ENCODE results near the gene VPS50. TPM values are rescaled to one million over a fixed set of nuclear protein-coding genes. Genes with fewer than 3 reads are reported as not detected.

The VPS50 gene
- total and polyA plus RNA-seq, 2 experiments from 2014 or later: 11.9 to 30.9 TPM

DNA sequence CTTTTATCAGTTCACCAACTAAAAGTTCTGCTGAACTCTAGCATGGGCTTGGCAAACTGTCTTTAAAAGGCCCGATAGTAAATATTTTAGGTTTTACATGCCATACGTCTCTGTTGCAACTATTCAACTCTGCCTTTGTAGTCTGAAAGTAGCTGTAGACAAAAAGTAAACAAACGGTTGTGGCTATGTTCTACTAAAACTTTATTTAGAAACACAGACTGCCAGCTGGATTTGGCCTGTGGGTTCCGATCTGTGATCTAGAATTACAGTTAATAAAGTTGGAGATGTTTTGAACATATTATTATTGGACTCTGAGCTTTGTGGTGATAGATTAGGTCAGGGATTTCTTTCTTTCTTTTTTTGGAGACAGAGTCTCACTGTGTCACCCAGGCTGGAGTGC, 33.1 kb downstream of the VPS50 start:
- no peak overlapping the region for H3K4me3 ChIP-seq
- no peaks in the 10 kb centered on the region for H3K4me1 ChIP-seq (ENCODE audit: insufficient read depth)
- no peaks in the 10 kb centered on the region for H4K20me1 ChIP-seq (ENCODE audit: insufficient read depth)
- in situ Hi-C loops (cut with MboI): no loop called here
- no peak for DNase-seq
- no peak overlapping the region for H2AFZ ChIP-seq
- H3K27ac ChIP-seq: no peak overlapping the region
- H3K4me2 ChIP-seq (ENCODE audit: unreplicated experiment): no peak overlapping the region
- no peaks in the 10 kb centered on the region; the same call in 1 of the 2 replicates for H3K36me3 ChIP-seq (ENCODE audit: low read depth)
- no peaks in the 10 kb centered on the region for H3K79me2 ChIP-seq (ENCODE audit: insufficient read depth)
- H3K27me3 ChIP-seq (replicated peaks; ENCODE audit: insufficient read depth): no peaks in the 10 kb centered on the region
- H3K9me3 ChIP-seq (ENCODE audit: low read depth): no peaks in the 10 kb centered on the region
- no peaks in the 10 kb centered on the region for H3K9me2 ChIP-seq (ENCODE audit: insufficient read depth)
- H3K9ac ChIP-seq: no peak overlapping the region
- WGBS, 2 experiments (ENCODE audit: low coverage in 1 of 2, low lambda C conversion rate in 2 of 2, missing lambda C conversion rate in 2 of 2): 96% methylated on average over 4 of the region's 4 CpGs
- H3F3A ChIP-seq (ENCODE audit: insufficient read depth): no peaks in the 10 kb centered on the region
- TF ChIP-seq EZH2 (IDR thresholded peaks at IDR 0.05; ENCODE audit: insufficient read depth, poor library complexity, severe bottlenecking) (no peak), EZH2phosphoT487 (IDR thresholded peaks at IDR 0.05; ENCODE audit: insufficient read depth, low read depth) (no peak)

GRCh38 chr7:93279541-93279940, 47.4 kb downstream of the VPS50 start:
- no peaks in the 10 kb centered on the region for H3K9me3 ChIP-seq (ENCODE audit: low read depth)
- H3K36me3 ChIP-seq (ENCODE audit: low read depth): 0 out of 2 replicates have a peak, but pooled peaks cover 4% of the 10 kb centered on the region
- no peak overlapping the region for H3K4me2 ChIP-seq (ENCODE audit: unreplicated experiment)
- in situ Hi-C loops (cut with MboI): no loop called here
- H3K4me1 ChIP-seq (ENCODE audit: insufficient read depth): peaks cover 5% of the 10 kb centered on the region; the same call in 1 of the 2 replicates
- no peaks in the 10 kb centered on the region; the same call in 1 of the 2 replicates for H3F3A ChIP-seq (ENCODE audit: insufficient read depth)
- no peak overlapping the region for H3K27ac ChIP-seq
- WGBS, 2 experiments (ENCODE audit: low coverage in 1 of 2, low lambda C conversion rate in 2 of 2, missing lambda C conversion rate in 2 of 2): 100% methylated on average over 1 of the region's 1 CpG
- peak; percentile 2 for DNase-seq
- no peak overlapping the region for H3K4me3 ChIP-seq
- H3K27me3 ChIP-seq (replicated peaks; ENCODE audit: insufficient read depth): no peaks in the 10 kb centered on the region
- TF ChIP-seq EZH2 (IDR thresholded peaks at IDR 0.05; ENCODE audit: insufficient read depth, poor library complexity, severe bottlenecking) (no peak), EZH2phosphoT487 (IDR thresholded peaks at IDR 0.05; ENCODE audit: insufficient read depth, low read depth) (no peak)
- no peaks in the 10 kb centered on the region for H3K79me2 ChIP-seq (ENCODE audit: insufficient read depth)
- H2AFZ ChIP-seq: no peak overlapping the region
- H3K9ac ChIP-seq: no peak overlapping the region
- H4K20me1 ChIP-seq (ENCODE audit: insufficient read depth): no peaks in the 10 kb centered on the region
- no peaks in the 10 kb centered on the region for H3K9me2 ChIP-seq (ENCODE audit: insufficient read depth)

GRCh38 chr7:93284908-93285307, 52.7 kb downstream of the VPS50 start:
- Histone ChIP-seq H3K4me1 (ENCODE audit: insufficient read depth) (no peaks in the 10 kb centered on the region), H3K79me2 (ENCODE audit: insufficient read depth) (no peaks in the 10 kb centered on the region), H3K4me2 (ENCODE audit: unreplicated experiment) (no peak overlapping the region), H3K27ac (no peak overlapping the region), H3K4me3 (no peak overlapping the region), H4K20me1 (ENCODE audit: insufficient read depth) (no peaks in the 10 kb centered on the region), H3K27me3 (replicated peaks; ENCODE audit: insufficient read depth) (no peaks in the 10 kb centered on the region), H2AFZ (no peak overlapping the region), H3F3A (ENCODE audit: insufficient read depth) (no peaks in the 10 kb centered on the region), H3K9me2 (ENCODE audit: insufficient read depth) (no peaks in the 10 kb centered on the region), H3K9me3 (ENCODE audit: low read depth) (no peaks in the 10 kb centered on the region), H3K36me3 (ENCODE audit: low read depth) (no peaks in the 10 kb centered on the region), H3K9ac (no peak overlapping the region)
- in situ Hi-C loops (cut with MboI): no loop called here
- WGBS, 2 experiments (ENCODE audit: low coverage in 1 of 2, low lambda C conversion rate in 2 of 2, missing lambda C conversion rate in 2 of 2): 0 to 12% methylated on average over 1 of the region's 1 CpG
- no peak for DNase-seq
- TF ChIP-seq EZH2phosphoT487 (IDR thresholded peaks at IDR 0.05; ENCODE audit: insufficient read depth, low read depth) (no peak), EZH2 (IDR thresholded peaks at IDR 0.05; ENCODE audit: insufficient read depth, poor library complexity, severe bottlenecking) (no peak)

DNA sequence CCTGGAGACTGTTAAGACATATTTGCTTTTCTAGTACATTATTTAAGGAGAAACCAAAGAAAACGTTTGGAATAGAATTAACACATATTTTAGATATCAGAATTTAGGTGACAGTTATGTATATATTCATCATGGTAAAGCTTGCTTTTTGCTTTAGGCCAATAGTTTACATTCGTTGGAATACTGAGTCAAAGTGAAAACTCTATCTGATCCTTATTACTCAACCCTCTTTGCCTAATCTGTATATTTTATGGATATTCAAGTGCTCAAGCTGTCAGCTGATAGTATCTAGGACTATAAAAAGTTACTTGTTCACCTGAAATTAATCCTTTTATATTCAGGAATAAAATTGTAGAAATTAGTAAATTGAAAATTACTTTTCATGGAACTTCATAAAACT, 61.1 kb downstream of the VPS50 start:
- Histone ChIP-seq H3K36me3 (ENCODE audit: low read depth) (no peaks in the 10 kb centered on the region), H3K27ac (no peak overlapping the region), H3K9me2 (ENCODE audit: insufficient read depth) (no peaks in the 10 kb centered on the region), H2AFZ (no peak overlapping the region), H3K9ac (no peak overlapping the region), H3K79me2 (ENCODE audit: insufficient read depth) (no peaks in the 10 kb centered on the region), H3K4me2 (ENCODE audit: unreplicated experiment) (no peak overlapping the region), H4K20me1 (ENCODE audit: insufficient read depth) (no peaks in the 10 kb centered on the region), H3K4me3 (no peak overlapping the region), H3K9me3 (ENCODE audit: low read depth) (no peaks in the 10 kb centered on the region), H3F3A (ENCODE audit: insufficient read depth) (peaks cover under 1% of the 10 kb centered on the region; the same call in 1 of the 2 replicates), H3K27me3 (replicated peaks; ENCODE audit: insufficient read depth) (no peaks in the 10 kb centered on the region), H3K4me1 (ENCODE audit: insufficient read depth) (peaks cover 2% of the 10 kb centered on the region)
- no peak for TF ChIP-seq EZH2phosphoT487 (IDR thresholded peaks at IDR 0.05; ENCODE audit: insufficient read depth, low read depth)
- no peak for TF ChIP-seq EZH2 (IDR thresholded peaks at IDR 0.05; ENCODE audit: insufficient read depth, poor library complexity, severe bottlenecking)
- in situ Hi-C loops (cut with MboI): no loop called here
- WGBS, 2 experiments (ENCODE audit: low coverage in 1 of 2, low lambda C conversion rate in 2 of 2, missing lambda C conversion rate in 2 of 2): 54 to 56% methylated on average over 2 of the region's 2 CpGs
- no peak for DNase-seq

GRCh38 chr7:93298206-93298605, 66.0 kb downstream of the VPS50 start:
- Histone ChIP-seq H3K9ac (no peak overlapping the region), H3K9me2 (ENCODE audit: insufficient read depth) (no peaks in the 10 kb centered on the region), H3K4me2 (ENCODE audit: unreplicated experiment) (peak overlapping the region; percentile 38), H3F3A (ENCODE audit: insufficient read depth) (peaks cover 10% of the 10 kb centered on the region; the same call in 1 of the 2 replicates), H3K27ac (no peak overlapping the region; the same call in 1 of the 2 replicates), H2AFZ (no peak overlapping the region), H3K9me3 (ENCODE audit: low read depth) (no peaks in the 10 kb centered on the region), H3K36me3 (ENCODE audit: low read depth) (no peaks in the 10 kb centered on the region), H3K4me3 (no peak overlapping the region), H3K27me3 (replicated peaks; ENCODE audit: insufficient read depth) (no peaks in the 10 kb centered on the region), H3K79me2 (ENCODE audit: insufficient read depth) (no peaks in the 10 kb centered on the region), H3K4me1 (ENCODE audit: insufficient read depth) (peaks cover 14% of the 10 kb centered on the region), H4K20me1 (ENCODE audit: insufficient read depth) (no peaks in the 10 kb centered on the region)
- TF ChIP-seq EZH2phosphoT487 (IDR thresholded peaks at IDR 0.05; ENCODE audit: insufficient read depth, low read depth) (no peak), EZH2 (IDR thresholded peaks at IDR 0.05; ENCODE audit: insufficient read depth, poor library complexity, severe bottlenecking) (no peak)
- in situ Hi-C loops (cut with MboI): no loop called here
- WGBS, 2 experiments (ENCODE audit: low coverage in 1 of 2, low lambda C conversion rate in 2 of 2, missing lambda C conversion rate in 2 of 2): 94 to 100% methylated on average over 1 of the region's 1 CpG
- no peak for DNase-seq

Measured in GM23248 (cell line).